HEK293 (cell line): ENCODE results near the gene NGLY1.

Experiments used
- CTCF ChIA-PET: fragments of 350-600 bp; formaldehyde crosslinking; extraction: SDS; loops from one replicate; lab custom pipeline; 2021; ENCODE audit warnings: antibody characterized with exemption; lab: Yijun Ruan, JAX
- POLR2A ChIA-PET: fragments of 300-600 bp; formaldehyde crosslinking; extraction: SDS; loops from one replicate; lab custom pipeline; 2020; ENCODE audit warnings: antibody characterized with exemption, inconsistent platforms; lab: Yijun Ruan, JAX
- H3K27ac ChIP-seq: fragments of 200-500 bp; sonication (Bioruptor generic); 2 replicates; pipeline ENCODE4 v1.5.1; 2014; ENCODE audit warnings: low read depth, low read length, control low read depth, inconsistent platforms; ENCODE audit errors: extremely low read depth
- H3K36me3 ChIP-seq, 2 experiments: fragments of 200-500 bp in 1 of 2; sonication (Bioruptor generic) in 1 of 2; 1 replicate in 1 of 2; 2 replicates in 1 of 2; pipeline ENCODE4 v1.5.1; 2014 to 2017; ENCODE audit warnings: inconsistent platforms in 2 of 2, low read length in 2 of 2; ENCODE audit not compliant: control insufficient read depth in 2 of 2, insufficient read depth in 1 of 2
- H3K4me1 ChIP-seq: fragments of 200-500 bp; sonication (Bioruptor generic); 2 replicates; pipeline ENCODE4 v1.5.1; 2014; ENCODE audit warnings: mild to moderate bottlenecking, low read length, inconsistent platforms; ENCODE audit not compliant: control insufficient read depth, insufficient read depth
- H3K4me3 ChIP-seq: 2 replicates; pipeline ENCODE4 v1.5.1; 2011; ENCODE audit warnings: low read depth, mild to moderate bottlenecking, control low read depth, low read length, moderate library complexity
- H3K9me3 ChIP-seq: fragments of 200-500 bp; sonication (Bioruptor generic); 2 replicates; pipeline ENCODE4 v1.5.1; 2014; ENCODE audit warnings: low read depth, low read length, inconsistent platforms; ENCODE audit not compliant: control insufficient read depth, insufficient read depth
- FEZF1 ChIP-seq: fragments of 450-650 bp; formaldehyde crosslinking; IDR thresholded peaks from 2 replicates; pipeline ENCODE4 v1.5.1; 2016; ENCODE audit warnings: missing biosample characterization, missing genetic modification characterization
- GLI4 ChIP-seq: fragments of 450-650 bp; formaldehyde crosslinking; IDR thresholded peaks from 2 replicates; pipeline ENCODE4 v1.5.1; 2016; ENCODE audit warnings: missing biosample characterization, missing genetic modification characterization
- KLF9 ChIP-seq: fragments of 450-650 bp; formaldehyde crosslinking; IDR thresholded peaks from 2 replicates; pipeline ENCODE4 v1.5.1; 2016; ENCODE audit warnings: missing biosample characterization, missing genetic modification characterization, low read depth
- SCRT1 ChIP-seq: fragments of 450-650 bp; formaldehyde crosslinking; IDR thresholded peaks from 2 replicates; pipeline ENCODE4 v1.5.1; 2016; ENCODE audit warnings: missing biosample characterization, missing genetic modification characterization, borderline replicate concordance
- TRIM28 ChIP-seq: IDR thresholded peaks from 2 replicates; pipeline ENCODE4 v1.6.1; 2011; ENCODE audit warnings: low read length, control low read depth, borderline replicate concordance
- ZBTB8A ChIP-seq: fragments of 450-650 bp; formaldehyde crosslinking; IDR thresholded peaks from 2 replicates; pipeline ENCODE4 v1.5.1; 2016; ENCODE audit warnings: missing biosample characterization, missing genetic modification characterization
- ZNF133 ChIP-seq: fragments of 450-650 bp; formaldehyde crosslinking; IDR thresholded peaks from 2 replicates; pipeline ENCODE4 v1.5.1; 2016; ENCODE audit warnings: missing biosample characterization, missing genetic modification characterization
- ZNF146 ChIP-seq: fragments of 450-650 bp; formaldehyde crosslinking; IDR thresholded peaks from 2 replicates; pipeline ENCODE4 v1.5.1; 2016; ENCODE audit warnings: missing biosample characterization, missing genetic modification characterization
- ZNF223 ChIP-seq: fragments of 450-650 bp; formaldehyde crosslinking; IDR thresholded peaks from 2 replicates; pipeline ENCODE4 v1.5.1; 2016; ENCODE audit warnings: missing biosample characterization, missing genetic modification characterization
- ZNF248 ChIP-seq: fragments of 450-650 bp; formaldehyde crosslinking; IDR thresholded peaks from 2 replicates; pipeline ENCODE4 v1.5.1; 2017; ENCODE audit warnings: missing biosample characterization, missing genetic modification characterization
- ZNF335 ChIP-seq: fragments of 450-650 bp; formaldehyde crosslinking; conservative IDR thresholded peaks from 2 replicates; pipeline ENCODE4 v1.5.1; 2016; ENCODE audit warnings: missing biosample characterization, missing genetic modification characterization
- ZNF341 ChIP-seq: fragments of 450-650 bp; formaldehyde crosslinking; IDR thresholded peaks from 2 replicates; pipeline ENCODE4; 2016; ENCODE audit warnings: low read depth, missing biosample characterization, missing genetic modification characterization
- ZNF423 ChIP-seq: fragments of 450-650 bp; formaldehyde crosslinking; IDR thresholded peaks from 2 replicates; pipeline ENCODE4 v1.5.1; 2016; ENCODE audit warnings: missing biosample characterization, missing genetic modification characterization
- ZNF510 ChIP-seq: fragments of 450-650 bp; formaldehyde crosslinking; IDR thresholded peaks from 2 replicates; pipeline ENCODE4 v1.5.1; 2018; ENCODE audit warnings: mild to moderate bottlenecking, missing genetic modification characterization, missing biosample characterization; ENCODE audit not compliant: insufficient replicate concordance
- ZNF514 ChIP-seq: fragments of 450-650 bp; formaldehyde crosslinking; IDR thresholded peaks from 2 replicates; pipeline ENCODE4 v1.5.1; 2016; ENCODE audit warnings: missing biosample characterization, missing genetic modification characterization
- ZNF555 ChIP-seq: fragments of 450-650 bp; formaldehyde crosslinking; conservative IDR thresholded peaks from 2 replicates; pipeline ENCODE4 v1.5.1; 2017; ENCODE audit warnings: missing biosample characterization, mild to moderate bottlenecking, missing genetic modification characterization, inconsistent platforms
- ZNF654 ChIP-seq: fragments of 450-650 bp; formaldehyde crosslinking; IDR thresholded peaks from 2 replicates; pipeline ENCODE4 v1.5.1; 2016; ENCODE audit warnings: low read depth, missing biosample characterization, missing genetic modification characterization
- ZNF658 ChIP-seq: fragments of 450-650 bp; formaldehyde crosslinking; IDR thresholded peaks from 2 replicates; pipeline ENCODE4; 2016; ENCODE audit warnings: missing biosample characterization, missing genetic modification characterization
- ZNF76 ChIP-seq: fragments of 450-650 bp; formaldehyde crosslinking; IDR thresholded peaks from 2 replicates; pipeline ENCODE4; 2016; ENCODE audit warnings: low read depth, missing biosample characterization, missing genetic modification characterization, borderline replicate concordance
- ZNF768 ChIP-seq: fragments of 450-650 bp; formaldehyde crosslinking; IDR thresholded peaks from 2 replicates; pipeline ENCODE4 v1.5.1; 2018; ENCODE audit warnings: missing biosample characterization, mild to moderate bottlenecking, missing genetic modification characterization

NGLY1 gene

DNA sequence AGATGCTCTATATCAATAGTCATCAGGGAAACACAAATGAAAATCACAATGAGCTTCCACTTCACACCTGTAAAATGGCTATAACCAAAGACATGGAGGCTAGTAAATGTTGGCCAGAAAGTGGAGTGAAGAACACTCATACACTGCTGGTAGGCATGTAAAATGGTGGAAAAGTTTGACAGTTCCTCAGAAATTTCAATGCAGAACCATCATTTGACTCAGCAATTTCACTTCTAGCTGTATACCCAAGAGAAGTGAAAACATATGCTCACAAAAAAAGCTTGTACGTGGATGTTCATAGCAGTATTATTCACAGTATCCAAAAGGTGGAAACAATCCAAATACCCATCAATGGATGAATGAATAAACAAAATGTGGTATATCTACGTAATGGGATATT, 99.4 kb downstream of the NGLY1 start:
- no peaks in the 10 kb centered on the region for H3K36me3 ChIP-seq
- no peak overlapping the region for H3K27ac ChIP-seq
- POLR2A ChIA-PET = no interaction called here
- H3K9me3 ChIP-seq = no peaks in the 10 kb centered on the region
- TF ChIP-seq ZNF133 (tag by site-specific recombination) (no peak), ZNF341 (tag by site-specific recombination) (no peak), TRIM28 (no peak), ZNF223 (tag by site-specific recombination) (no peak), SCRT1 (tag by site-specific recombination) (no peak), FEZF1 (tag by site-specific recombination) (no peak), ZNF768 (tag by site-specific recombination) (no peak), ZNF248 (tag by site-specific recombination) (no peak), ZNF335 (tag by site-specific recombination) (no peak), GLI4 (tag by site-specific recombination) (no peak), ZNF555 (tag by site-specific recombination) (no peak)
- CTCF ChIA-PET = interaction anchor here (0.7 kb wide), 1 partner anchor 35 kb away, joined by 3 read pairs; no protein-coding TSS in a partner anchor
- no peak overlapping the region for H3K4me3 ChIP-seq
- no peaks in the 10 kb centered on the region for H3K4me1 ChIP-seq

GRCh38 chr3:25683410-25683809, 99.8 kb downstream of the NGLY1 start:
- TF ChIP-seq ZNF510 (no peak), KLF9 (tag by site-specific recombination) (no peak), ZBTB8A (no peak), ZNF658 (tag by site-specific recombination) (no peak)
- no peaks in the 10 kb centered on the region for H3K9me3 ChIP-seq
- no peak overlapping the region for H3K27ac ChIP-seq
- H3K4me3 ChIP-seq = no peak overlapping the region
- POLR2A ChIA-PET = no interaction called here
- no peaks in the 10 kb centered on the region for H3K36me3 ChIP-seq
- CTCF ChIA-PET = no interaction called here
- no peaks in the 10 kb centered on the region for H3K4me1 ChIP-seq

GRCh38 chr3:25679642-25680302, 103.5 kb downstream of the NGLY1 start:
- Histone ChIP-seq H3K27ac (no peak overlapping the region), H3K4me3 (no peak overlapping the region), H3K4me1 (no peaks in the 10 kb centered on the region), H3K9me3 (no peaks in the 10 kb centered on the region), H3K36me3 (no peaks in the 10 kb centered on the region)
- CTCF ChIA-PET = interaction anchor here (0.6 kb wide), 1 partner anchor 165 kb away, joined by 3 read pairs; no protein-coding TSS in a partner anchor
- POLR2A ChIA-PET = no interaction called here
- TF ChIP-seq ZNF146 (tag by site-specific recombination) (no peak), ZNF514 (tag by site-specific recombination) (no peak), ZNF76 (tag by site-specific recombination) (no peak)

- Histone ChIP-seq H3K4me1 (no peaks in the 10 kb centered on the region), H3K27ac (no peak overlapping the region), H3K36me3 (no peaks in the 10 kb centered on the region), H3K9me3 (no peaks in the 10 kb centered on the region), H3K4me3 (no peak overlapping the region)
- TF ChIP-seq ZNF423 (tag by site-specific recombination) (no peak), ZNF654 (no peak)
- CTCF ChIA-PET = interaction anchor here (0.5 to 0.6 kb wide), 2 partner anchors 166 to 689 kb away, joined by 3 to 4 read pairs; no protein-coding TSS in a partner anchor
- POLR2A ChIA-PET = no interaction called here
Observed at GRCh38 chr3:25679166-25679565, 104.1 kb downstream of the NGLY1 start.
